Sigmoid colon (tissue), 4 donors: ENCODE measurements around the gene MAST4.

ENCODE experiments used
- CTCF ChIP-seq, 4 experiments: fragments of 450-650 bp in 3 of 4; fragments of 200-600 bp in 1 of 4; IDR thresholded peaks; one replicate each; pipeline ENCODE4 v1.5.1; 2016 to 2019; ENCODE audit warnings: antibody characterized with exemption in 4 of 4, mild to moderate bottlenecking in 3 of 4, moderate library complexity in 2 of 4
- EP300 ChIP-seq, 4 donors: sonication (generic); formaldehyde crosslinking; IDR thresholded peaks; one replicate each; pipeline ENCODE4 v1.6.1; 2017; ENCODE audit warnings: antibody characterized with exemption in 4 of 4
- POLR2A ChIP-seq, 2 donors: fragments of 450-650 bp; IDR thresholded peaks; one replicate each; pipeline ENCODE4 v1.6.1; 2016; ENCODE audit warnings: antibody characterized with exemption in 2 of 2, mild to moderate bottlenecking in 2 of 2, moderate library complexity in 2 of 2

- no peak for TF ChIP-seq POLR2A (IDR thresholded peaks at IDR 0.05)
- no peak for TF ChIP-seq CTCF (IDR thresholded peaks at IDR 0.05)
- TF ChIP-seq EP300 (IDR thresholded peaks at IDR 0.05), result no peak
Observed at GRCh38 chr5:67120032-67120431, 523.8 kb downstream of the MAST4 start.
